ENCODE results near the gene SPAG16. TPM values are rescaled to one million over a fixed set of nuclear protein-coding genes. Genes with fewer than 3 reads are reported as not detected.
"Not testable (repeated sequence)": the region's sequence is repeated elsewhere in the genome, so short reads cannot be mapped to it uniquely, and the experiment has no call there.

The SPAG16 gene
- total RNA-seq, 1 donor from 2014 or later, result 16.7 TPM

GRCh38 chr2:213688133-213688532, 403.9 kb downstream of the SPAG16 start:
- H3K36me3 Mint-ChIP-seq (ENCODE audit: low read depth, unreplicated experiment), result no peaks in the 10 kb centered on the region
- H3K36me3 ChIP-seq (ENCODE audit: insufficient read depth, low read length), result no peaks in the 10 kb centered on the region
- H3K9ac ChIP-seq (ENCODE audit: low read length), result no peak overlapping the region
- H2AFZ ChIP-seq (ENCODE audit: low read depth, low read length), result no peak overlapping the region
- DNase-seq (ENCODE audit: low read depth) (no peak), FAIRE-seq (no peak)
- H3K27me3 Mint-ChIP-seq (ENCODE audit: low read depth, unreplicated experiment), result no peaks in the 10 kb centered on the region
- no peak overlapping the region for H3K4me3 Mint-ChIP-seq (ENCODE audit: unreplicated experiment)
- H3K9me3 Mint-ChIP-seq (ENCODE audit: unreplicated experiment), result no peaks in the 10 kb centered on the region
- no peaks in the 10 kb centered on the region for H3K4me1 Mint-ChIP-seq (ENCODE audit: low read depth, unreplicated experiment)
- H3K9me3 ChIP-seq (ENCODE audit: insufficient read depth, low read depth, low read length), result no peaks in the 10 kb centered on the region
- H3K79me2 ChIP-seq (ENCODE audit: insufficient read depth, low read length), result no peaks in the 10 kb centered on the region
- no peak overlapping the region for H3K27ac Mint-ChIP-seq (ENCODE audit: unreplicated experiment)
- H4K20me1 ChIP-seq (ENCODE audit: insufficient read depth, low read length), result no peaks in the 10 kb centered on the region
- H3K27me3 ChIP-seq (ENCODE audit: insufficient read depth, low read length), result no peaks in the 10 kb centered on the region
- no peak overlapping the region for H3K4me2 ChIP-seq (ENCODE audit: low read length)
- no peaks in the 10 kb centered on the region for H3K4me1 ChIP-seq (ENCODE audit: insufficient read depth, low read length)
- H3K4me3 ChIP-seq (ENCODE audit: insufficient read depth, low read depth, low read length), result no peak overlapping the region
- TF ChIP-seq EZH2 (IDR thresholded peaks at IDR 0.05; ENCODE audit: insufficient read depth, low read length) (no peak), CTCF (IDR thresholded peaks at IDR 0.05; ENCODE audit: insufficient read depth, low read depth, low read length) (no peak)
- no peak overlapping the region for H3K27ac ChIP-seq (ENCODE audit: low read depth, low read length)

DNA sequence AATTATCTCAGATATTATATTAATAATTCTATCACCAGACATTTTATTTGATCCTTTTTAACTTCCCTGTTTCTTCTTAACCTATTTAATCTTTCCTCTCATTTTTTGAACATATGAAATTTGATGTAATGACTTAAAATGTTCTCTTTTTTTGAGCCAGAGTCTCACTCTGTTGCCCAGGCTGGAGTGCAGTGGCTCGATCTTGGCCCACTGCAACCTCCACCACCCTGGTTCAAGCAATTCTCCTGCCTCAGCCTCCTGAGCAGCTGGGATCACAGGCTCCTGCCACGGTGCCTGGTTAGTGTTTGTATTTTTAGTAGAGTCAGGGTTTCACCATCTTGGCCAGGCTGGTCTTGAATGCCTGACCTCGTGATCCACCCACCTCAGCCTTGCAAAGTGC, 404.6 kb downstream of the SPAG16 start:
- not testable (repeated sequence) for H3K27ac Mint-ChIP-seq (ENCODE audit: unreplicated experiment); H2AFZ ChIP-seq (ENCODE audit: low read depth, low read length); H3K9ac ChIP-seq (ENCODE audit: low read length); H3K27me3 ChIP-seq (ENCODE audit: insufficient read depth, low read length); H3K9me3 Mint-ChIP-seq (ENCODE audit: unreplicated experiment); H3K36me3 Mint-ChIP-seq (ENCODE audit: low read depth, unreplicated experiment); H3K27me3 Mint-ChIP-seq (ENCODE audit: low read depth, unreplicated experiment); H3K4me2 ChIP-seq (ENCODE audit: low read length); FAIRE-seq; H3K79me2 ChIP-seq (ENCODE audit: insufficient read depth, low read length); H3K27ac ChIP-seq (ENCODE audit: low read depth, low read length); H3K9me3 ChIP-seq (ENCODE audit: insufficient read depth, low read depth, low read length); H3K4me3 ChIP-seq (ENCODE audit: insufficient read depth, low read depth, low read length); H3K4me1 Mint-ChIP-seq (ENCODE audit: low read depth, unreplicated experiment); H4K20me1 ChIP-seq (ENCODE audit: insufficient read depth, low read length); DNase-seq (ENCODE audit: low read depth); H3K36me3 ChIP-seq (ENCODE audit: insufficient read depth, low read length); H3K4me1 ChIP-seq (ENCODE audit: insufficient read depth, low read length); H3K4me3 Mint-ChIP-seq (ENCODE audit: unreplicated experiment)

GRCh38 chr2:213689585-213689984, 405.3 kb downstream of the SPAG16 start:
- Histone ChIP-seq H3K9ac (ENCODE audit: low read length) (no peak overlapping the region), H3K27ac (ENCODE audit: low read depth, low read length) (no peak overlapping the region), H3K4me3 (ENCODE audit: insufficient read depth, low read depth, low read length) (no peak overlapping the region), H3K27me3 (ENCODE audit: insufficient read depth, low read length) (no peaks in the 10 kb centered on the region), H2AFZ (ENCODE audit: low read depth, low read length) (no peak overlapping the region), H3K4me1 (ENCODE audit: insufficient read depth, low read length) (no peaks in the 10 kb centered on the region), H3K36me3 (ENCODE audit: insufficient read depth, low read length) (no peaks in the 10 kb centered on the region), H3K4me2 (ENCODE audit: low read length) (no peak overlapping the region), H4K20me1 (ENCODE audit: insufficient read depth, low read length) (no peaks in the 10 kb centered on the region), H3K79me2 (ENCODE audit: insufficient read depth, low read length) (no peaks in the 10 kb centered on the region), H3K9me3 (ENCODE audit: insufficient read depth, low read depth, low read length) (no peaks in the 10 kb centered on the region)
- Mint-ChIP-seq H3K4me1 (ENCODE audit: low read depth, unreplicated experiment) (no peaks in the 10 kb centered on the region), H3K9me3 (ENCODE audit: unreplicated experiment) (no peaks in the 10 kb centered on the region), H3K27me3 (ENCODE audit: low read depth, unreplicated experiment) (no peaks in the 10 kb centered on the region), H3K4me3 (ENCODE audit: unreplicated experiment) (no peak overlapping the region), H3K36me3 (ENCODE audit: low read depth, unreplicated experiment) (no peaks in the 10 kb centered on the region), H3K27ac (ENCODE audit: unreplicated experiment) (no peak overlapping the region)
- no peak for FAIRE-seq
- TF ChIP-seq EZH2 (IDR thresholded peaks at IDR 0.05; ENCODE audit: insufficient read depth, low read length) (no peak), CTCF (IDR thresholded peaks at IDR 0.05; ENCODE audit: insufficient read depth, low read depth, low read length) (no peak)
- DNase-seq (ENCODE audit: low read depth), result no peak

Data from astrocyte (in vitro differentiated cells and primary cell).